Activated CD8-positive, alpha-beta T cell treated with anti-CD3 and anti-CD28 coated beads, Interleukin-2, amount 10 ng/mL, durations not matched to agents 7 days and 5 days (primary cell): ENCODE results near the gene ASXL2. TPM values are rescaled to one million over a fixed set of nuclear protein-coding genes. Genes with fewer than 3 reads are reported as not detected.

Experiments used
- ATAC-seq: fragments of 150-1000 bp; cut with Tn5 transposase; one replicate; pipeline ENCODE4 v1.10.0; 2021; ENCODE audit warnings: moderate library complexity
- CTCF ChIA-PET: fragments of 350-600 bp; sonication (Branson Sonifier 250); formaldehyde crosslinking; loops from one replicate; lab custom pipeline; 2021; ENCODE audit warnings: antibody characterized with exemption; lab: Charles Lee
- POLR2A ChIA-PET: fragments of 350-600 bp; sonication (Branson Sonifier 250); formaldehyde crosslinking; loops from one replicate; lab custom pipeline; 2021; ENCODE audit warnings: antibody characterized with exemption; lab: Charles Lee
- DNase-seq: peaks from one replicate; pipeline ENCODE4 v3.0.0-alpha.2; 2020
- H3K27ac Mint-ChIP-seq: one replicate; pipeline ENCODE4 v1.8.0; 2021; ENCODE audit warnings: mild to moderate bottlenecking, mixed read lengths
- H3K27me3 Mint-ChIP-seq: one replicate; pipeline ENCODE4 v1.8.0; 2021; ENCODE audit warnings: low read depth, mixed read lengths
- H3K36me3 Mint-ChIP-seq: one replicate; pipeline ENCODE4 v1.8.0; 2021; ENCODE audit warnings: low read depth, mixed read lengths
- H3K4me1 Mint-ChIP-seq: one replicate; pipeline ENCODE4 v1.8.0; 2021; ENCODE audit warnings: low read depth, mixed read lengths
- H3K4me3 Mint-ChIP-seq: one replicate; pipeline ENCODE4 v1.8.0; 2021; ENCODE audit warnings: mild to moderate bottlenecking, mixed read lengths
- H3K9me3 Mint-ChIP-seq: one replicate; pipeline ENCODE4 v1.8.0; 2022; ENCODE audit warnings: mixed read lengths; ENCODE audit not compliant: insufficient read depth
- total RNA-seq, 2 experiments: library from RNA; stranded (reverse); gene quantifications; one replicate each; pipeline ENCODE4 v1.2.3, GENCODE V29; 2021

ASXL2 gene
- total RNA-seq, 2 experiments from 2014 or later, result 44.0 to 45.0 TPM

DNA sequence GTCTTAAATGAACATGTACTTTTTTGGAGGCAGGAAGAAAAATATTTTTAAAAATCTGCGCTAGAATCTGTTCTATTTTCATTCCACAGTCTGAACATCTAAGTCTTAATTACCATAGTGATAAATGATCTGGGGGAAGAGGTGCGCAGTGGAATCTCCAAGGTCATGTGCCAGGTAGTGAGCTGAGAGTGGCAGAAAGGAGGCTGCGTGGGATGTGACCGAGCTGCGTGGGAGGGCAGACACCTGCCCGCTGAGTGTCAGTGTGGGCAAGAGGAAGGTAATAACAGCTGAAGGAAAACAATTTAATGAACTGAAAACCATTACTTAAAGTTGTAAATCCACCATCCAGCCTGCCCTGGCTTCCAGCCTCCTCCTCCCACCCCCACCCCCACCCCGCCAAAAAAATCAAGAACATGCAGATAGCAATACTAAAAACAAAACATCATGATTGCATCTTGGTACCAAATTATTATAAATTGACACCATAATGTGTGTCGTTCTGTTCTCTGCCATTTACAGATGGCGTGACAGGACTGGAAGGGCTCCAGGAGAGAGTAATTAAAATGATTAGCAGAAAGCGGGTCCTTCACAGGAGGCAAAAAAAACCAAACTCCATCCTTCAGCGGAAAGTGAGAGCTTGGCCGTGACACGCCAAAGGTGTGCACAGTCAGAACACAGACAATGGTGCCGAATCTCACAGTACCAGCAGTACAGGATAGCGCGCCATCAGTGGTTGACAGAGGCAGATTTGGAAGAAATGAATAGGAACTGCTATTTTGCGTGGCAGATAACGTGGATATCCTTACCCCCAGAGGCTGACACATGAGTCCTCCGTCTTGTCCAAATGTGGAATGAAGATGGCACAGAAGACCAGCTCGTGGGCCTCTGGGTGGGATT is 193.5 kb downstream of the ASXL2 start:
- DNase-seq (no peak), ATAC-seq (no peak)
- Mint-ChIP-seq H3K36me3 (no peaks in the 10 kb centered on the region), H3K9me3 (no peaks in the 10 kb centered on the region), H3K27ac (no peak overlapping the region), H3K4me1 (no peaks in the 10 kb centered on the region), H3K27me3 (peaks cover 5% of the 10 kb centered on the region), H3K4me3 (no peak overlapping the region)
- ChIA-PET CTCF (interaction anchor here (1.0 to 1.6 kb wide), 2 partner anchors 14 to 77 kb away, joined by 3 read pairs; no protein-coding TSS in a partner anchor), POLR2A (no interaction called here)

Other genes with a start within 250 kb of the ASXL2 start
- gene DTNB, start 204.9 kb downstream of the ASXL2 start, total RNA-seq, result 10 to 100 TPM; 29.2 to 31.2 TPM
- gene KIF3C, start 104.0 kb upstream of the ASXL2 start, total RNA-seq, result 10 to 100 TPM; 11.3 to 13.4 TPM
- gene RAB10, start 155.6 kb upstream of the ASXL2 start, total RNA-seq, result 100 to 1,000 TPM; 110 to 115 TPM